T-helper 2 cell treated with Interferon-gamma antibody and Interleukin-4, amounts not matched to agents 100 ng/mL and 5 ng/mL, for 36 hours (primary cell): ENCODE results near the gene COMMD4. TPM values are rescaled to one million over a fixed set of nuclear protein-coding genes. Genes with fewer than 3 reads are reported as not detected.
"Not testable (repeated sequence)": the region's sequence is repeated elsewhere in the genome, so short reads cannot be mapped to it uniquely, and the experiment has no call there.

Experiments
- intact Hi-C: fragments of 100-400 bp; cut with micrococcal nuclease; formaldehyde crosslinking; loops from one replicate; pipeline ENCODE4 v1.15.1; 2023
- total RNA-seq: library from RNA; stranded (reverse); gene quantifications from 2 replicates; pipeline ENCODE4 v1.2.3, GENCODE V29; 2022

Gene COMMD4
- total RNA-seq, 1 donor from 2014 or later: 82.6 TPM

DNA sequence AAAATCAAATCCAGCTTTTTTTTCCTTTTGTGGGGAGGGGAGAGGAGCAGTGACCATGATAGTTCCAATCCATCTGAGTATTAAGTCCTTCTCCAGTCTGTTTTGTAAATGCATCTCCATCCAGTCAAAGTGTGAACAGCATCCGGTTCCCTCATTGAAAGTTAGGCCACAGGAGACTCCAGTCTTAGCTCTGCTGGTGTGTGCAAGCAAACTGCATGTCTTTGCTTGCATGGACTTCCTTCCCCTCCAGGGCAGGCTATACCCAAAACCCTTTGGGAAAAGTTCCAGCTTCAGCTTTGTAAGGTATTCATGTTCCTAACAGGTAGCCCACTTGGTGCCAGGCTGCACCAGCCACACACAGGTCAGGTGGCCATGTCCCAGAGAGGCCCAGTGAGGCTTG, 35.6 kb downstream of the COMMD4 start:
- intact Hi-C loops: no loop called here

DNA sequence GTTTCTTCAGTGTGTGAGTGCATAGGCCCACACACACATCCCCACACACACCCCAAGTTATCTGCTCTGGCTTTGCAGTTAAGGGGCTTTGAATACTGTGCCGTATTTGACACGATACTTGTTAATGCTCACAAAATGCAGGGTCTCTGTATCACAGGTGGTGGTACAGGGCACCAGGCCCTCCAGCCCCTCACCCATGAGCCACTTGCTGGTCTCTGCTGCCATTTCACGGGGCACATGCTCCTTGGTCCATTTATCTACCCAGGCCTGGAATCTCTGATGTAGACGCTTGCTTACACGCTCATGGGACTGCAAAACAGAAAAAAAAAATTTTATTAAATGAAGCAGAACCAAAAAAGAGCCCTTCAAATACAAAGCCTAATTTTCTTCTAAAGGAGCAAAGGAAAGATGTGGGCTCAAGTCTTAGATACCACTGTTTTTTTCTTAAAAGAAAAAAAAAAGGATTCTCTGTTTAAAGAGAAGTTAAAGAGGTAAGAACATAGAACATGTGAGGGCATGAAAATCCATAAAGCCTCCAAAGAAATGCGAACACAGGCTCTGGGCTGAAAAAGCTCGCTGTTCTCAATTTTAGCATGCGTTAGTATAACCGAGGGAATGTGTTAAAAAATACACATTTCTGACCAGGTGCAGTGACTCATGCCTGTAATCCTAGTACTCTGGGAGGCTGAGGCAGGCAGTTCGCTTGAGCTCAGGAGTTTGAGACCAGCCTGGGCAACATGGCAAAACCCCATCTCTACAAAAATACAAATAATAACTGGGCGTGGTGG, 36.2 kb downstream of the COMMD4 start:
- intact Hi-C loops: no loop called here

DNA sequence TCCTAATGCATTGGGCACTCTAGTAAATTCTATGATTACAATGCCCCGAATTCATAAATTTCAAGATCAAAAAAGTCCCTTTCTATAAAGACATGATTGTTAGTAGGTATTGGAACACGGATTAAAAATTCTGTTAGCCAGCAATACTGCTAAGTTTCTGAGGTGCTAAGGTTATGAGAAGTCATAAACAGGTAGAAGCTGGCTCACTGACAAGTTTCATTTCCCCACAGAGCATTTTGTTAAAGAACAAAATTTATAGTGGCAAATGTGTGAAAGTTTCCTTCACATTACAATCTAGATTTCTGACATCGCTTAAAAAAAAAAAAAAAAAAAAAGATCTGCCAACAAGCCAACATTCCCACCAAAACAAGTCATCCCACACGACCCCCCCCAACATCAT, 44.9 kb downstream of the COMMD4 start:
- intact Hi-C loops: no loop called here

DNA sequence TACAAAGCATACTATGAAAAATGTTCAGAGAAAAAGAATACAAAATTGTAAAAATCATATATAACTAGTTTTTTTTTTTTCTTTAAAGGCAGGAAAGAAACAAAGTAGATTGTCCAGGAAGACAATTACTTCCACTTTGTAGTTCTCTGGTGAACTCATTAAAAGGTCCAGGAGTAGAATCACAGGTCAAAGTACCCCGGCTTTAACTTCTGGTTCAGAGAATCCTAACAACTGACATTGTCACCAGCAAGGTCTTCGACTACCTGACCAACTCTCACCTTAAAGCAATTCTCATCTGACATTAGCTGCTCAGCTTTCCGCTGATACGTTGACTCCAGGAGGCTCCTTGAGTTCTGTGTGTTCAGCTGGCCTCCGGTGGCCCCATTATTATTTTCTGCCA, 48.1 kb downstream of the COMMD4 start:
- intact Hi-C loops: not testable (repeated sequence)

Other genes starting within 250 kb of the COMMD4 start
- gene C15orf39, start 134.2 kb upstream of the COMMD4 start, total RNA-seq: 113 and 117 TPM in 2 replicates
- not detected in 2 replicates for gene GOLGA6C, start 77.7 kb upstream of the COMMD4 start, total RNA-seq
- not detected in 2 replicates for gene GOLGA6D, start 53.2 kb upstream of the COMMD4 start, total RNA-seq
- gene NEIL1, start 11.0 kb downstream of the COMMD4 start, total RNA-seq: 1.3 and 2.0 TPM in 2 replicates
- gene MAN2C1, start 32.5 kb downstream of the COMMD4 start, total RNA-seq: 195 and 196 TPM in 2 replicates
- 94.7 and 100.0 TPM in 2 replicates for gene SIN3A, start 115.6 kb downstream of the COMMD4 start, total RNA-seq
- 40.3 and 41.3 TPM in 2 replicates for gene PTPN9, start 243.3 kb downstream of the COMMD4 start, total RNA-seq